Body of pancreas (tissue), 4 donors: ENCODE data around the gene TFEC. TPM values are rescaled to one million over a fixed set of nuclear protein-coding genes. Genes with fewer than 3 reads are reported as not detected.

Source experiments
- ATAC-seq: fragments of 150-250 bp; one replicate; pipeline ENCODE4 v1.9.1; 2016
- DNase-seq, 4 donors: peaks; one replicate each; pipeline ENCODE4 v3.0.0-alpha.2; 2019
- H3K27ac ChIP-seq, 4 donors: fragments of 200-600 bp; sonication (generic); 1 replicate in 3 of 4; 2 replicates in 1 of 4; pipeline versions ENCODE4 v1.5.1 to v1.6.1; 2016 to 2019; ENCODE audit warnings: mild to moderate bottlenecking in 1 of 4, mixed read lengths in 1 of 4, moderate library complexity in 1 of 4
- H3K27me3 ChIP-seq, 2 donors: fragments of 200-600 bp; sonication (generic); one replicate each; pipeline ENCODE4 v1.6.0; 2016; ENCODE audit warnings: mild to moderate bottlenecking in 1 of 2
- H3K36me3 ChIP-seq, 2 donors: fragments of 200-600 bp; sonication (generic); replicated peaks in 1 of 2; 2 replicates each; pipeline ENCODE4 v1.5.1; 2016; ENCODE audit warnings: low read depth in 2 of 2; ENCODE audit not compliant: insufficient read depth in 1 of 2
- H3K4me1 ChIP-seq: fragments of 200-600 bp; sonication (generic); one replicate; pipeline ENCODE4 v1.6.0; 2016
- H3K4me3 ChIP-seq, 2 donors: fragments of 200-600 bp; sonication (generic); 1 replicate in 1 of 2; 2 replicates in 1 of 2; pipeline ENCODE4 v1.5.1; 2016 to 2019
- H3K9me3 ChIP-seq, 3 donors: fragments of 200-600 bp; sonication (generic); 1 replicate in 2 of 3; 2 replicates in 1 of 3; pipeline ENCODE4 v1.5.1; 2016
- CTCF ChIP-seq, 7 experiments: fragments of 450-650 bp in 4 of 7; fragments of 200-600 bp in 3 of 7; sonication (generic) in 3 of 7; IDR thresholded peaks; one replicate each; pipeline ENCODE4 v1.5.1; 2016 to 2019; ENCODE audit warnings: antibody characterized with exemption in 7 of 7
- POLR2A ChIP-seq, 3 donors: fragments of 450-650 bp; IDR thresholded peaks; one replicate each; pipeline ENCODE4 v1.6.1; 2016; ENCODE audit warnings: antibody characterized with exemption in 3 of 3, mild to moderate bottlenecking in 2 of 3
- WGBS, 2 donors: methylation state at CpG; one replicate each; pipeline ENCODE4 v1.1.5; 2017; 5-methylcytosine and 5-hydroxymethylcytosine counted together
- intact Hi-C: fragments of 100-400 bp; cut with DNase I; formaldehyde crosslinking; loops from one replicate; pipeline ENCODE4 v1.15.1; 2023
- total RNA-seq, 2 donors: library from RNA; depleted of rRNA; stranded (reverse); fragments of >200 nt; gene quantifications; one replicate each; pipeline ENCODE4 v1.1.0, GENCODE V29; 2016

Gene TFEC
- total RNA-seq, 2 donors from 2014 or later: 0.33 to 2.3 TPM

GRCh38 chr7:115973406-115973805, 57.2 kb downstream of the TFEC start:
- intact Hi-C loops: no loop called here
- Histone ChIP-seq H3K27me3 (no peaks in the 10 kb centered on the region), H3K4me1 (no peaks in the 10 kb centered on the region), H3K36me3 (no peaks in the 10 kb centered on the region), H3K4me3 (no peak overlapping the region), H3K27ac (no peak overlapping the region), H3K9me3 (no peaks in the 10 kb centered on the region)
- 79 to 80% methylated on average over 3 of the region's 3 CpGs for WGBS, 2 donors
- ATAC-seq (no peak), DNase-seq (no peak)
- TF ChIP-seq CTCF (IDR thresholded peaks at IDR 0.05) (no peak), POLR2A (IDR thresholded peaks at IDR 0.05) (no peak)

- no peaks in the 10 kb centered on the region for H3K36me3 ChIP-seq
- TF ChIP-seq CTCF (IDR thresholded peaks at IDR 0.05): no peak
- TF ChIP-seq POLR2A (IDR thresholded peaks at IDR 0.05): no peak
- no peaks in the 10 kb centered on the region for H3K9me3 ChIP-seq
- H3K4me1 ChIP-seq: no peaks in the 10 kb centered on the region
- no peak for ATAC-seq
- no peaks in the 10 kb centered on the region for H3K27me3 ChIP-seq
- no peak overlapping the region for H3K27ac ChIP-seq
- no peak for DNase-seq
- intact Hi-C loops: no loop called here
- H3K4me3 ChIP-seq: no peak overlapping the region
These were observed 59.1 kb downstream of the TFEC start for GRCh38 chr7:115971506-115971905.

- no peak overlapping the region for H3K4me3 ChIP-seq
- ATAC-seq: no peak
These were observed 62.0 kb downstream of the TFEC start for GRCh38 chr7:115968596-115968995.

GRCh38 chr7:115968171-115968570, 62.4 kb downstream of the TFEC start:
- ATAC-seq (no peak), DNase-seq (no peak)
- Histone ChIP-seq H3K9me3 (no peaks in the 10 kb centered on the region), H3K4me3 (no peak overlapping the region), H3K36me3 (no peaks in the 10 kb centered on the region), H3K4me1 (no peaks in the 10 kb centered on the region), H3K27me3 (no peaks in the 10 kb centered on the region), H3K27ac (no peak overlapping the region)
- WGBS, 2 donors: 25 to 29% methylated on average over 1 of the region's 1 CpG
- intact Hi-C loops: no loop called here
- TF ChIP-seq CTCF (IDR thresholded peaks at IDR 0.05) (no peak), POLR2A (IDR thresholded peaks at IDR 0.05) (no peak)

More at GRCh38 chr7:115968596-115968995, 62.0 kb downstream of the TFEC start:
- DNase-seq: no peak
- H3K9me3 ChIP-seq: no peaks in the 10 kb centered on the region
- H3K27me3 ChIP-seq: no peaks in the 10 kb centered on the region
- no peaks in the 10 kb centered on the region for H3K4me1 ChIP-seq
- intact Hi-C loops: no loop called here
- TF ChIP-seq POLR2A (IDR thresholded peaks at IDR 0.05) (no peak), CTCF (IDR thresholded peaks at IDR 0.05) (no peak)
- H3K27ac ChIP-seq: no peak overlapping the region
- H3K36me3 ChIP-seq: no peaks in the 10 kb centered on the region
- WGBS, 2 donors: 55 to 78% methylated on average over 1 of the region's 1 CpG

GRCh38 chr7:115965796-115966475, 64.6 kb downstream of the TFEC start:
- no peak overlapping the region for H3K4me3 ChIP-seq
- no peaks in the 10 kb centered on the region for H3K4me1 ChIP-seq
- H3K27me3 ChIP-seq: no peaks in the 10 kb centered on the region
- WGBS, 2 donors: 83 to 87% methylated on average over 5 of the region's 5 CpGs
- no peaks in the 10 kb centered on the region for H3K36me3 ChIP-seq
- DNase-seq: no peak
- no peak overlapping the region for H3K27ac ChIP-seq
- intact Hi-C loops: no loop called here
- TF ChIP-seq CTCF (IDR thresholded peaks at IDR 0.05): no peak
- ATAC-seq: no peak
- H3K9me3 ChIP-seq: no peaks in the 10 kb centered on the region
